Left lung (tissue), 10 donors: ENCODE data around the gene SNX9. TPM values are rescaled to one million over a fixed set of nuclear protein-coding genes. Genes with fewer than 3 reads are reported as not detected.
A peak's percentile ranks its signal among the peaks of the same experiment; 100 is the strongest.
"Not testable (repeated sequence)": the region's sequence is repeated elsewhere in the genome, so short reads cannot be mapped to it uniquely, and the experiment has no call there.

Experiments used
- ATAC-seq: fragments of 200-7000 bp; cut with Tn5 transposase; one replicate; pipeline ENCODE4 v1.9.1; 2020; ENCODE audit warnings: moderate library complexity
- DNase-seq, 4 donors: peaks; one replicate each; pipeline ENCODE4 v3.0.0-alpha.2; 2013 to 2020
- H3K27ac ChIP-seq, 2 donors: fragments of 200-600 bp; sonication (generic) in 1 of 2; one replicate each; pipeline versions ENCODE4 v1.5.0 to v1.8.0; 2020 to 2021
- H3K27me3 ChIP-seq, 2 donors: fragments of 200-600 bp; sonication (generic) in 1 of 2; one replicate each; pipeline versions ENCODE4 v1.5.0 to v1.8.0; 2020 to 2021
- H3K36me3 ChIP-seq, 2 donors: fragments of 200-600 bp; sonication (generic) in 1 of 2; one replicate each; pipeline versions ENCODE4 v1.5.0 to v1.8.0; 2020 to 2021
- H3K4me1 ChIP-seq, 2 donors: fragments of 200-600 bp; one replicate each; pipeline ENCODE4 v1.8.0; 2021
- H3K4me3 ChIP-seq, 2 donors: fragments of 200-600 bp; sonication (generic) in 1 of 2; one replicate each; pipeline versions ENCODE4 v1.5.0 to v1.8.0; 2020 to 2021; ENCODE audit warnings: mild to moderate bottlenecking in 1 of 2
- H3K9me3 ChIP-seq, 2 donors: fragments of 200-600 bp; sonication (generic) in 1 of 2; one replicate each; pipeline versions ENCODE4 v1.5.0 to v1.8.0; 2020 to 2021
- CTCF ChIP-seq, 2 donors: fragments of 200-600 bp; sonication (generic) in 1 of 2; IDR thresholded peaks; one replicate each; pipeline versions ENCODE4 v1.5.0 to v1.8.0; 2021; ENCODE audit warnings: antibody characterized with exemption in 2 of 2
- intact Hi-C, 2 donors: fragments of 100-400 bp; cut with DNase I; formaldehyde crosslinking; loops; one replicate each; pipeline versions ENCODE4 v1.11.2 to v1.14.2; 2022
- polyA plus RNA-seq, 6 donors: library from polyadenylated mRNA; unstranded; fragments of 120-200 nt; gene quantifications; one replicate each; pipeline ENCODE4 v1.2.1, GENCODE V29; 2013; ENCODE audit not compliant: insufficient read length in 6 of 6
- total RNA-seq, 2 donors: library from RNA; stranded (reverse); fragmentation: NEBNext Ultra II Directional; extraction: Animal tissue kit (Norgen Biotek cat#: 25700); gene quantifications; one replicate each; pipeline ENCODE4 v1.2.1, GENCODE V29; 2021
- donor health status: DM: no; HTN: yes; CAD: no.
- donor health status: DM: no; HTN: no; CAD: no.

The SNX9 gene
- total and polyA plus RNA-seq, 8 donors = 23.5 to 44.4 (median 38.4) TPM

DNA sequence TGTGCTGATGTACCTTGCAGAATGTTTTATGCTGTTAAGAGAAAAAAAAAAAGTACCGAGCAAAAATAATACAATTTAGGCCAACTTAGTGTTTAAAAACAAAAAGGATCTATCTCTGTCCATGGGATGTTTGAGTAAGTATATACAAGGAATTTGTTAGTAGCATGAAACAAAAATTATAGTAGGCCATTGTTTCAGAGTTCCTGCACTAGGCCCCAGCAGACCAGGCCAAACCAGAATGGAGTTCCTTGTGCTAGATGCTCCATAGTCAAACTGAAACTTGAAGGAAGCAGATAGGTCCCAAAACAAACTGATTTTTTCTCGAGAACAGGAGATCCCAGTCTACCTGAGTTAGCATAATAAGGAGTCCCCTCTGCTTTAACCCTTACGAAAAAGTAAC is 72.5 kb downstream of the SNX9 start:
- intact Hi-C loops = no loop called here
- TF ChIP-seq CTCF (IDR thresholded peaks at IDR 0.05) = no peak
- Histone ChIP-seq H3K36me3 (peaks cover 0 to 26% of the 10 kb centered on the region in 2 donors), H3K27me3 (no peaks in the 10 kb centered on the region), H3K9me3 (no peaks in the 10 kb centered on the region), H3K27ac (no peak overlapping the region), H3K4me3 (no peak overlapping the region), H3K4me1 (peaks cover 0 to 8% of the 10 kb centered on the region in 2 donors)
- no peak for ATAC-seq
- no peak for DNase-seq

- Histone ChIP-seq H3K9me3 (no peaks in the 10 kb centered on the region), H3K27me3 (no peaks in the 10 kb centered on the region), H3K36me3 (peaks cover 0 to 29% of the 10 kb centered on the region in 2 donors), H3K27ac (no peak overlapping the region), H3K4me3 (no peak overlapping the region), H3K4me1 (no peaks in the 10 kb centered on the region)
- intact Hi-C loops = no loop called here
- no peak for ATAC-seq
- peak in 1 of 4 donors; percentile 54 for DNase-seq
- no peak for TF ChIP-seq CTCF (IDR thresholded peaks at IDR 0.05)
Observed at GRCh38 chr6:157896932-157897331, 73.9 kb downstream of the SNX9 start.

- no peak for TF ChIP-seq CTCF (IDR thresholded peaks at IDR 0.05)
- no peak for ATAC-seq
- DNase-seq = no peak
Observed at GRCh38 chr6:157898169-157898568, 75.1 kb downstream of the SNX9 start.

GRCh38 chr6:157898640-157899039 is 75.6 kb downstream of the SNX9 start:
- Histone ChIP-seq H3K4me1 (no peaks in the 10 kb centered on the region), H3K36me3 (peaks cover 0 to 43% of the 10 kb centered on the region in 2 donors), H3K4me3 (no peak overlapping the region), H3K9me3 (no peaks in the 10 kb centered on the region), H3K27ac (no peak overlapping the region), H3K27me3 (no peaks in the 10 kb centered on the region)
- DNase-seq (no peak), ATAC-seq (no peak)
- TF ChIP-seq CTCF (IDR thresholded peaks at IDR 0.05) = no peak
- intact Hi-C loops = no loop called here

More at GRCh38 chr6:157898169-157898568, 75.1 kb downstream of the SNX9 start:
- Histone ChIP-seq H3K4me1 (no peaks in the 10 kb centered on the region), H3K9me3 (no peaks in the 10 kb centered on the region), H3K36me3 (peaks cover 0 to 40% of the 10 kb centered on the region in 2 donors), H3K27me3 (no peaks in the 10 kb centered on the region), H3K27ac (no peak overlapping the region), H3K4me3 (no peak overlapping the region)
- intact Hi-C loops = no loop called here

DNA sequence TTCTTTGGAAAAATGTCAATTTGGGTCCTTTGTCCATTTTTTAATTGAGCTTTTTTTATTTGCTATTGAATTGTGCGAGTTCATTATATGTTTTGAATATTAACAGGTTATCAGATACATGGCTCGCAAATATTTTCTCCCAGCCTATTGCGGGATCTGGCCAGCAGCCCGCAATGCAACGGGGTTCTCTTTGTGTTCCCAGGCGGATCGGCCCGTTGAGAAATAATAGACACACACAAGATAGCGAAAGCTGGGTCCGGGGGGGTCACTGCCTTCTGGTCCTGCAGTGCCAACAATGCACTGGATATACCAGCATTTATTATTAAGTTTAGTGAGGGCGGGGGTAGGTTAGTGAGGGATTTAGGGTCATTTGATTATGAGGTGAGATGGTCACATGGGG is 77.2 kb downstream of the SNX9 start:
- H3K27me3 ChIP-seq, H3K9me3 ChIP-seq, H3K27ac ChIP-seq, ATAC-seq, intact Hi-C loops, H3K4me1 ChIP-seq, H3K4me3 ChIP-seq, DNase-seq: not testable (repeated sequence)
- peaks cover 0 to 45% of the 10 kb centered on the region in 2 donors for H3K36me3 ChIP-seq

DNA sequence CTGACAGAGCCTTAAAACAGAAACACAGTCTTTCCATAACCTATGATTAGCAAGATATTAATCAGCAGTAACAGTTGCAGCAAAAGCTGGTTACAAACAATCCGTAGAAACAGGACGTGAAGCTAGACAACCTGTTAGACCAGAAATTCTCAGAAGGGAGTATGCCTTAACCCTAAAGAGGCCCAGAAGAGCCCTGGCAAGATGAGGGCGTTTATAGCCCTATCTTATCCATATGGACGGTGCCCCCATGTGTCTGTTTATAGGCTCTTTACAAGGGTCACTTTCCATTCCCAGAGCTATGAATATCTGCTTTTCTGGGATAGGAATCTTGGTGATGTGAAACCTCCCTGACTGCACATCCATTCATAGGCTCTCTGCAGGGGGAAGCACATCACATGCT is 77.7 kb downstream of the SNX9 start:
- H3K27me3 ChIP-seq, H3K27ac ChIP-seq, H3K4me1 ChIP-seq, H3K4me3 ChIP-seq, H3K9me3 ChIP-seq, ATAC-seq, intact Hi-C loops, DNase-seq: not testable (repeated sequence)
- peaks cover 0 to 45% of the 10 kb centered on the region in 2 donors for H3K36me3 ChIP-seq
